ENCODE data around the gene TPP2. TPM values are rescaled to one million over a fixed set of nuclear protein-coding genes. Genes with fewer than 3 reads are reported as not detected.

Gene TPP2
- total and polyA plus RNA-seq, 9 of the 15 experiments (the other 6 are each of a cell fraction or from before 2014, with no cell fraction given) = 18.8 to 87.7 (median 55.9) TPM

- peak; percentile 74 for TF ChIP-seq GTF3C2 (IDR thresholded peaks at IDR 0.05; ENCODE audit: borderline replicate concordance, extremely low read depth, insufficient read length)
- TF ChIP-seq NRF1 (conservative IDR thresholded peaks at IDR 0.05 in 1 of 2, IDR thresholded peaks at IDR 0.05 in 1 of 2) = peak; percentile 85 to 87
- TF ChIP-seq MLLT1 (IDR thresholded peaks at IDR 0.05) = 0 out of 4 replicates have a peak, but pooled peaks have one; percentile 29 to 53
- TF ChIP-seq TFAP4 (CRISPR knock-in tag; IDR thresholded peaks at IDR 0.05; ENCODE audit: borderline replicate concordance) = peak; percentile 54; the same call in 1 of the 2 replicates
- TF ChIP-seq HCFC1 (IDR thresholded peaks at IDR 0.05; ENCODE audit: low read depth, low read length) = peak; percentile 66
- no peak for TF ChIP-seq HEY1 (CRISPR knock-in tag; IDR thresholded peaks at IDR 0.05; ENCODE audit: borderline replicate concordance)
- TF ChIP-seq CREB3L1 (IDR thresholded peaks at IDR 0.05; ENCODE audit: borderline replicate concordance, low read depth) = peak; percentile 44; the same call in 1 of the 2 replicates
- TF ChIP-seq TAF1 (IDR thresholded peaks at IDR 0.05; ENCODE audit: control insufficient read depth, extremely low read depth, insufficient read depth, low read length, severe bottlenecking) = peak; percentile 88
- TF ChIP-seq CBX5 (IDR thresholded peaks at IDR 0.05; ENCODE audit: borderline replicate concordance, low read depth) = no peak
- peak; percentile 16 for TF ChIP-seq KDM5B (IDR thresholded peaks at IDR 0.05; ENCODE audit: insufficient replicate concordance, low read depth, low read length)
- no peak for TF ChIP-seq BRCA1 (IDR thresholded peaks at IDR 0.05)
- TF ChIP-seq BRCA1 (CRISPR knock-in tag; IDR thresholded peaks at IDR 0.05) = no peak
- TF ChIP-seq TOE1 (IDR thresholded peaks at IDR 0.05; ENCODE audit: borderline replicate concordance) = peak; percentile 69; the same call in 1 of the 2 replicates
- TF ChIP-seq TOE1 (CRISPR knock-in tag; IDR thresholded peaks at IDR 0.05; ENCODE audit: borderline replicate concordance, low read depth) = no peak
Observed at GRCh38 chr13:102596147-102597028, at the start of gene TPP2 (continued).

Data from K562 (cell line).